Stimulated activated CD8-positive, alpha-beta memory T cell treated with anti-CD3 and anti-CD28 coated beads, Interleukin-15, amount 100 ng/mL, for 24 hours (primary cell): ENCODE results near the gene C1orf116.

ENCODE experiments used
- DNase-seq: peaks from one replicate; pipeline ENCODE4 v3.0.0-alpha.2; 2020; ENCODE audit warnings: low read depth

Gene C1orf116

GRCh38 chr1:206987873-206988272 lies 44.7 kb downstream of the C1orf116 start:
- DNase-seq, result no peak

GRCh38 chr1:206986885-206987284 lies 45.7 kb downstream of the C1orf116 start:
- DNase-seq, result no peak

- DNase-seq, result no peak
Measured at GRCh38 chr1:206986402-206986801, 46.2 kb downstream of the C1orf116 start.

- no peak for DNase-seq
Measured at GRCh38 chr1:206985162-206985749, 47.3 kb downstream of the C1orf116 start.

GRCh38 chr1:206982216-206982615 lies 50.3 kb downstream of the C1orf116 start:
- no peak for DNase-seq

GRCh38 chr1:206979379-206980043 lies 53.0 kb downstream of the C1orf116 start:
- no peak for DNase-seq

GRCh38 chr1:206978259-206978658 lies 54.3 kb downstream of the C1orf116 start:
- DNase-seq, result no peak

- no peak for DNase-seq
Measured at GRCh38 chr1:206975306-206975705, 57.2 kb downstream of the C1orf116 start.

GRCh38 chr1:206974140-206974539 lies 58.4 kb downstream of the C1orf116 start:
- DNase-seq, result no peak

- DNase-seq, result no peak
Measured at GRCh38 chr1:206972728-206973127, 59.8 kb downstream of the C1orf116 start.

GRCh38 chr1:206971029-206971655 lies 61.4 kb downstream of the C1orf116 start:
- no peak for DNase-seq

- DNase-seq, result no peak
Measured at GRCh38 chr1:206970446-206970845, 62.1 kb downstream of the C1orf116 start, which contains the start of gene FCAMR. TSS of gene FCAMR (minus strand) at chr1:206970460. CDS start at chr1:206970125, 335 bp downstream.

- no peak for DNase-seq
Measured at GRCh38 chr1:206969090-206969489, 63.5 kb downstream of the C1orf116 start.
